Stimulated activated naive CD8-positive, alpha-beta T cell treated with anti-CD3 and anti-CD28 coated beads, Interleukin-15, Interleukin-2, amounts not matched to agents 100 ng/mL and 50 ng/mL, for 24 hours (primary cell): Measurements from ENCODE around the gene HBEGF.
A peak's percentile ranks its signal among the peaks of the same experiment; 100 is the strongest.

Experiments
- H3K27ac Mint-ChIP-seq: one replicate; pipeline ENCODE4 v1.8.0; 2021; ENCODE audit warnings: mild to moderate bottlenecking, mixed read lengths
- H3K27me3 Mint-ChIP-seq: one replicate; pipeline ENCODE4 v1.8.0; 2021; ENCODE audit warnings: mixed read lengths
- H3K36me3 Mint-ChIP-seq: one replicate; pipeline ENCODE4 v1.8.0; 2021; ENCODE audit warnings: low read depth, mixed read lengths
- H3K4me1 Mint-ChIP-seq: one replicate; pipeline ENCODE4 v1.8.0; 2021; ENCODE audit warnings: low read depth, mixed read lengths
- H3K4me3 Mint-ChIP-seq: one replicate; pipeline ENCODE4 v1.8.0; 2021; ENCODE audit warnings: mild to moderate bottlenecking, mixed read lengths
- H3K9me3 Mint-ChIP-seq: one replicate; pipeline ENCODE4 v1.8.0; 2021; ENCODE audit warnings: mixed read lengths

The HBEGF gene

GRCh38 chr5:140365282-140365681 lies 18.9 kb upstream of the HBEGF start:
- Mint-ChIP-seq H3K27me3 (no peaks in the 10 kb centered on the region), H3K4me1 (no peaks in the 10 kb centered on the region), H3K4me3 (no peak overlapping the region), H3K9me3 (no peaks in the 10 kb centered on the region), H3K36me3 (no peaks in the 10 kb centered on the region), H3K27ac (no peak overlapping the region)

GRCh38 chr5:140364472-140364765 lies 18.0 kb upstream of the HBEGF start:
- Mint-ChIP-seq H3K4me3 (no peak overlapping the region), H3K9me3 (no peaks in the 10 kb centered on the region), H3K27ac (no peak overlapping the region), H3K27me3 (no peaks in the 10 kb centered on the region), H3K36me3 (no peaks in the 10 kb centered on the region), H3K4me1 (no peaks in the 10 kb centered on the region)

DNA sequence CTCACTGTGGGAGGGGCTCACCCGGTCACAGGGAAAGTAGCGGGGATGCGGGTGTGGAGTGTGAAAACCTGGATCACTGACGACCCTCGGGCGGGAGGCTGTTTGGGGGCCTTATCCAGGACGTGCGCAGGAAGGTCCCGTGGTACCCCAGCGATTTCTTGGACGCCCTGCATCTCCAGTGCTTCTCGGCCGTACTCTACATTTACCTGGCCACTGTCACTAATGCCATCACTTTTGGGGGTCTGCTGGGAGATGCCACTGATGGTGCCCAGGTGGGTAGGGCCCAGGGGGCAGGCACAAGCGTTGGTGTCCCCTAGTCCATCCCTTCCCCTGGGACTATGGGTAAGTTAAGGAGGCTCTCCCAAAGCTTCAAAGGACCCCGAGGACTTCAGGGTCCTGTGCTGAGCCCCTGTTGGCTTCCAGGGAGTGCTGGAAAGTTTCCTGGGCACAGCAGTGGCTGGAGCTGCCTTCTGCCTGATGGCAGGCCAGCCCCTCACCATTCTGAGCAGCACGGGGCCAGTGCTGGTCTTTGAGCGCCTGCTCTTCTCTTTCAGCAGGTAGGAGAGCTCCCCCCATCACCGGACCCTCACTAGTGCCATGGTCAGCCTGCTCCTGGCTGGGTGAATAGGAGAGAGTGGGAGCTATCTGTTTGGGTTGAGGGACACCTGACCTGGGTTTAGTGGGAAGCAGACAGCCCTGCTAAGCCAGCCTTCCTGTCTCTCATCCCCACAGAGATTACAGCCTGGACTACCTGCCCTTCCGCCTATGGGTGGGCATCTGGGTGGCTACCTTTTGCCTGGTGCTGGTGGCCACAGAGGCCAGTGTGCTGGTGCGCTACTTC lies 17.4 kb upstream of the HBEGF start:
- H3K27ac Mint-ChIP-seq: no peak overlapping the region
- H3K9me3 Mint-ChIP-seq: no peaks in the 10 kb centered on the region

GRCh38 chr5:140362875-140363630 lies 16.6 kb upstream of the HBEGF start:
- no peaks in the 10 kb centered on the region for H3K9me3 Mint-ChIP-seq
- H3K27ac Mint-ChIP-seq: no peak overlapping the region
- no peaks in the 10 kb centered on the region for H3K36me3 Mint-ChIP-seq
- H3K4me3 Mint-ChIP-seq: peak overlapping the region; percentile 74
- peaks cover 5% of the 10 kb centered on the region for H3K27me3 Mint-ChIP-seq
- no peaks in the 10 kb centered on the region for H3K4me1 Mint-ChIP-seq

More for the DNA sequence above, 17.4 kb upstream of the HBEGF start:
- Mint-ChIP-seq H3K4me3 (peak overlapping the region; percentile 74), H3K36me3 (no peaks in the 10 kb centered on the region), H3K27me3 (peaks cover under 1% of the 10 kb centered on the region), H3K4me1 (no peaks in the 10 kb centered on the region)

- H3K9me3 Mint-ChIP-seq: no peaks in the 10 kb centered on the region
- H3K4me1 Mint-ChIP-seq: peaks cover 7% of the 10 kb centered on the region
- H3K36me3 Mint-ChIP-seq: no peaks in the 10 kb centered on the region
- no peak overlapping the region for H3K4me3 Mint-ChIP-seq
- H3K27me3 Mint-ChIP-seq: peaks cover 5% of the 10 kb centered on the region
- H3K27ac Mint-ChIP-seq: no peak overlapping the region
Observed at GRCh38 chr5:140362311-140362710, 15.9 kb upstream of the HBEGF start.

DNA sequence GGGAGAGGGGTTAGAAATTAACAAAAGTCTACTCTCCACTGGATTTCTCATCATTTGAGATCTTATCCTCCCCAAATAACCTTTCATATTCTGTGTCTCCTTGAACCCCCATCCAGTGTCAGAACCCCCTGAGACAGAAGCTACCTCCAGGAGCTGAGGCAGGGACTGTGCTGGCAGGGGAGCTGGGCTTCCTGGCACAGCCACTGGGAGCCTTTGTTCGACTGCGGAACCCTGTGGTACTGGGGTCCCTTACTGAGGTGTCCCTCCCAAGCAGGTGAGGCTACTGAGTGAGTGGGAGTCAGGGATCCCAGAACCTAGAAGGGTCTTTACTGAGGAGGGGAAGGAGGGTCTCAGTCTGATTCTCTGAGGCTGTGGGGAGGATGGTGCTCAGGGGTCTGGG lies 15.5 kb upstream of the HBEGF start:
- Mint-ChIP-seq H3K27me3 (peaks cover 5% of the 10 kb centered on the region), H3K4me3 (no peak overlapping the region), H3K27ac (no peak overlapping the region), H3K9me3 (no peaks in the 10 kb centered on the region), H3K4me1 (peaks cover 11% of the 10 kb centered on the region), H3K36me3 (no peaks in the 10 kb centered on the region)

DNA sequence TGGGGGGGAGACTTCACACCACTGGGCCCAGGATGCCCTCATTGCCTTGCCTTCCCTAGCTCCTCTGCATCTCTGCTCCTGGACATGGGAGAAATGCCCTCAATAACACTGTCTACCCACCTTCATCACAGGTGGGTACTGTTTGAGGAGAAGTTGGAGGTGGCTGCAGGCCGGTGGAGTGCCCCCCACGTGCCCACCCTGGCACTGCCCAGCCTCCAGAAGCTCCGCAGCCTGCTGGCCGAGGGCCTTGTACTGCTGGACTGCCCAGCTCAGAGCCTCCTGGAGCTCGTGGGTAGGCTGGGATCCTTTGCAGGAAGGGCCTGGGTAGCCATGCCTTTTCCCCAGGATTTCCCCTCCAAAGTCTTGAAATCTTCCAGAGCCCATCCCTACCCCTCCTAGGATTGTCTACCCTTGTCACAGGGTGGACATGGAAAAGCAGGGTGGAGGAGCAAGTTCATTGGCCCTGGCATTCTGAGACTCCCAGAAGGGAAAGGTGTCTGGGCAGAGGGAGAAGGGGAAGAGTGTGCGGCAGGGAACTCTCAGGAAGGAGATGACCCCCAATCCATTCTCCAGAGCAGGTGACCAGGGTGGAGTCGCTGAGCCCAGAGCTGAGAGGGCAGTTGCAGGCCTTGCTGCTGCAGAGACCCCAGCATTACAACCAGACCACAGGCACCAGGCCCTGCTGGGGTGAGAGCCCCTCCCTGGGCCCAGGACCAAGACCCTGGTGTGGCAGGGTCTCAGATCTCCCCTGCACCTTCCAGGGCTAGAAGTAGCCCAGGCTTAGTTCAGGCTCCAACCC lies 14.5 kb upstream of the HBEGF start:
- H3K27ac Mint-ChIP-seq: no peak overlapping the region
- H3K9me3 Mint-ChIP-seq: no peaks in the 10 kb centered on the region
- H3K27me3 Mint-ChIP-seq: peaks cover 5% of the 10 kb centered on the region

DNA sequence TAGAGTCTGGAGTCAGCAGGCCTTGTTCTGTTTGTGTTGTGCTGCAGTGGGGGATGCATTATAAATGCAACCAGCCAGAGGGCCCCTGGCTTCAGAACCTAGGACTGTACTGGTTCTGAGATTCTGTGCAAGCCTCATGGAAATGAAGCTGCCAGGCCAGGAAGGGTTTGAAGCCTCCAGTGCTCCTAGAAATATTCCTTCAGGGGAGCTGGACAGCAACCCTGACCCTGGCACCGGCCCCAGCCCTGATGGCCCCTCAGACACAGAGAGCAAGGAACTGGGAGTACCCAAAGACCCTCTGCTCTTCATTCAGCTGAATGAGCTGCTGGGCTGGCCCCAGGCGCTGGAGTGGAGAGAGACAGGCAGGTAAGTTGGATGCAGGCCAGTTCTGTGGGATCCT lies 13.7 kb upstream of the HBEGF start, which contains the start of gene SLC4A9:
Gene SLC4A9, plus strand, starts transcription at position 94 of the 400 bp plus-strand sequence. Its CDS starts 43 bp downstream, at position 137.
- Mint-ChIP-seq H3K4me3 (no peak within 1 kb of the TSS), H3K27me3 (peaks cover 5% of the 10 kb centered on the region), H3K9me3 (no peaks in the 10 kb centered on the region), H3K27ac (no peak within 1 kb of the TSS), H3K36me3 (no peaks in the 10 kb centered on the region), H3K4me1 (peaks cover 17% of the 10 kb centered on the region)

More for the DNA sequence above, 14.5 kb upstream of the HBEGF start:
- Mint-ChIP-seq H3K4me1 (peaks cover 17% of the 10 kb centered on the region), H3K4me3 (no peak overlapping the region), H3K36me3 (no peaks in the 10 kb centered on the region)

DNA sequence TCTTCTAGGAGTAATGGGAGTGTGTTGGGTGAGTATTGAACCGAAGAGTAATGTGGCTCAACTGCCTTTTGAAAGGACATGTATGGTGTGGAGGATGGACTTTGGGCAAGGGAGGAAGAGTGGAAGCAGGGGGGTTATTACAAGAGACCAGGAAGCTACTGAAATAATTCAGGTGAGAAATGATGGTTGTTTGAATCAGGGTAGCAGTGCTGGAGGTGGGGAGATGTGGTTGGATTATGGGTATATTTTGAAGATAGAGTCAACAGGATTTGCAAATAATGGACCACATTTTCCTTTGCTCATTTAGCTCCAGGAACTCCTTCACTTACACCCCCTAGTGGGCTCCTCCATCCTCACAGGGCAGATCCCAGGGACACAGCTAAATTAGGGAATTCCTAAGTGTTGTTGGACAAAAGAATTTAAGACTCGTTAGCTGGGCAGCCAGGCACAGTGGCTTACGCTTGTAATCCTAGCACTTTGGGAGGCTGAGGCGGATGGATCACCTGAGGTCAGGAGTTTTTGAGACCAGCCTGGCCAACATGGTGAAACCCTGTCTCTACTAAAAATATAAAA lies 12.4 kb upstream of the HBEGF start:
- Mint-ChIP-seq H3K4me3 (no peak overlapping the region), H3K36me3 (no peaks in the 10 kb centered on the region), H3K27me3 (peaks cover 5% of the 10 kb centered on the region), H3K27ac (no peak overlapping the region), H3K9me3 (no peaks in the 10 kb centered on the region), H3K4me1 (peaks cover 17% of the 10 kb centered on the region)

DNA sequence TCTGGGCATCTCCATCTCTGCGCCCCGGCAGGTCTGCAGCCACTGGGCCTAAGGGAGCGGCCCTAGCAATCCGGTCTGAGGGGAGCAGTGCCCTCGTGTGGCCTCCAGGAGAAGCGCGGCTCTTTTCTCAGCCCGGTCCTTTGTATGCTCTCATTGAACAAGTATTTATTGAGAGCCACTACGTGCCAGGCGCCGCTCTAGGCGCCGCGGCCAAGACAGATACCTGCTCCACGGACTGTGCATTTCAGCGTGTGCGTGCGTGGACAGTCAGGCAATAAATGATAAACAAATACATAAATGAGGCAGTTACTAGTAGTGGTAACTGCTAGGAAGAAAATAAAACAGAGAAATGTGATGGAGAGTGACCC lies 11.3 kb upstream of the HBEGF start:
- Mint-ChIP-seq H3K27me3 (peaks cover 5% of the 10 kb centered on the region), H3K4me1 (peaks cover 17% of the 10 kb centered on the region), H3K9me3 (no peaks in the 10 kb centered on the region), H3K36me3 (no peaks in the 10 kb centered on the region), H3K27ac (no peak overlapping the region), H3K4me3 (peak overlapping the region; percentile 55)

- Mint-ChIP-seq H3K4me1 (peaks cover 17% of the 10 kb centered on the region), H3K36me3 (no peaks in the 10 kb centered on the region), H3K27me3 (peaks cover 5% of the 10 kb centered on the region), H3K9me3 (no peaks in the 10 kb centered on the region), H3K27ac (no peak overlapping the region), H3K4me3 (peak overlapping the region; percentile 55)
Observed at GRCh38 chr5:140356853-140357725, 10.7 kb upstream of the HBEGF start.

- Mint-ChIP-seq H3K36me3 (no peaks in the 10 kb centered on the region), H3K27me3 (peaks cover 10% of the 10 kb centered on the region), H3K4me1 (peaks cover 20% of the 10 kb centered on the region), H3K27ac (no peak overlapping the region), H3K4me3 (no peak overlapping the region), H3K9me3 (no peaks in the 10 kb centered on the region)
Observed at GRCh38 chr5:140355546-140355945, 9.1 kb upstream of the HBEGF start.

DNA sequence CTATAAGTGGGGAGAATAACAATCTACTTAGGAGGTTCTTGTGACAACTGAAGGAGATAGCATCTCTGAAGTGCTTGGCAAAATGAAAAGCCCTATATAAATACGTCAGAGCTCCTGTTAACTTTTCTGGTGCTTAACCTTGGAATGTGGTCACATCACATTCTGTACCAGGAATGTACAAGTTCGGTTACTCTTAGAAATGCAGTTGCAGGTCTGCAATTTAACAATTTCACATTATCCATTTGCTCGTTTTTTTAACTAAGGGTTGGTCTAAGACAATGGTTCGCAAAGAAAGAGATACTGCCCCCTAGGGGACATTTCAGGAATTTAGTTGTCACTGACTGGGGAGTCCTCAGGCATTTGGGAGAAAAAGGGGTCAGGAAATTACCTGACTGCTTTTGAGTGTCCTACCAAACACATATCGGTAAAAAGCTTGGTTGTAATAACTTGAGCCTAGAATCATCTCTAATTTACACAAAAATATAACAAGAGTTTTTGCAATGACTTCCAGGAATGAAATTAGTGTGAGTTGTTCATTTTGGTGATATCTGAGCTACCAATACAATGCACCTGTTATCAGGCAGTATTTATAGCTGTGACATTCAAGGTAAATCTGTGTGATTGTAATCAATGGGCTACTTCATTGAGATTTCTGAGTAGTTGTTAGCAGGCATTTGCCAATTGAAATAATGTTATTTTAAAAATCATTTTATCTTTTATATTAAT lies 5.4 kb upstream of the HBEGF start:
- Mint-ChIP-seq H3K9me3 (no peaks in the 10 kb centered on the region), H3K27ac (no peak overlapping the region), H3K4me3 (no peak overlapping the region), H3K27me3 (peaks cover 10% of the 10 kb centered on the region), H3K4me1 (peaks cover 15% of the 10 kb centered on the region), H3K36me3 (no peaks in the 10 kb centered on the region)
